Immature natural killer cell (primary cell): ENCODE results near the gene ENTPD3. TPM values are rescaled to one million over a fixed set of nuclear protein-coding genes. Genes with fewer than 3 reads are reported as not detected.

Experiments
- DNase-seq, 3 donors: peaks; one replicate each; pipeline ENCODE4 v3.0.0; 2022; ENCODE audit warnings: mixed read lengths in 1 of 3
- H3K27ac Mint-ChIP-seq, 6 donors: one replicate each; pipeline ENCODE4 v1.8.0; 2020; ENCODE audit warnings: mixed read lengths in 6 of 6, mild to moderate bottlenecking in 5 of 6, inconsistent platforms in 4 of 6, moderate library complexity in 3 of 6
- H3K27me3 Mint-ChIP-seq, 3 donors: one replicate each; pipeline ENCODE4 v1.8.0; 2020 to 2021; ENCODE audit warnings: low read depth in 3 of 3, mild to moderate bottlenecking in 3 of 3, mixed read lengths in 3 of 3, moderate library complexity in 3 of 3, inconsistent platforms in 1 of 3
- H3K36me3 Mint-ChIP-seq, 3 donors: one replicate each; pipeline ENCODE4 v1.8.0; 2020; ENCODE audit warnings: mixed read lengths in 3 of 3, inconsistent platforms in 2 of 3, mild to moderate bottlenecking in 2 of 3
- H3K4me1 Mint-ChIP-seq, 2 donors: one replicate each; pipeline ENCODE4 v1.8.0; 2020; ENCODE audit warnings: inconsistent platforms in 2 of 2, mild to moderate bottlenecking in 2 of 2, mixed read lengths in 2 of 2, moderate library complexity in 1 of 2
- H3K4me3 Mint-ChIP-seq, 5 donors: one replicate each; pipeline ENCODE4 v1.8.0; 2020; ENCODE audit warnings: mild to moderate bottlenecking in 5 of 5, mixed read lengths in 5 of 5, inconsistent platforms in 3 of 5, moderate library complexity in 3 of 5
- H3K9me3 Mint-ChIP-seq, 6 donors: one replicate each; pipeline ENCODE4 v1.8.0; 2020; ENCODE audit warnings: mild to moderate bottlenecking in 6 of 6, mixed read lengths in 6 of 6, inconsistent platforms in 4 of 6, moderate library complexity in 3 of 6
- polyA plus RNA-seq, 3 donors: library from polyadenylated mRNA; unstranded; fragments of 300-500 nt; fragmentation: Illumina TruSeq; gene quantifications; one replicate each; pipeline ENCODE4 v1.2.3, GENCODE V29; 2021

ENTPD3 gene
- polyA plus RNA-seq, 3 donors from 2014 or later, result not detected

DNA sequence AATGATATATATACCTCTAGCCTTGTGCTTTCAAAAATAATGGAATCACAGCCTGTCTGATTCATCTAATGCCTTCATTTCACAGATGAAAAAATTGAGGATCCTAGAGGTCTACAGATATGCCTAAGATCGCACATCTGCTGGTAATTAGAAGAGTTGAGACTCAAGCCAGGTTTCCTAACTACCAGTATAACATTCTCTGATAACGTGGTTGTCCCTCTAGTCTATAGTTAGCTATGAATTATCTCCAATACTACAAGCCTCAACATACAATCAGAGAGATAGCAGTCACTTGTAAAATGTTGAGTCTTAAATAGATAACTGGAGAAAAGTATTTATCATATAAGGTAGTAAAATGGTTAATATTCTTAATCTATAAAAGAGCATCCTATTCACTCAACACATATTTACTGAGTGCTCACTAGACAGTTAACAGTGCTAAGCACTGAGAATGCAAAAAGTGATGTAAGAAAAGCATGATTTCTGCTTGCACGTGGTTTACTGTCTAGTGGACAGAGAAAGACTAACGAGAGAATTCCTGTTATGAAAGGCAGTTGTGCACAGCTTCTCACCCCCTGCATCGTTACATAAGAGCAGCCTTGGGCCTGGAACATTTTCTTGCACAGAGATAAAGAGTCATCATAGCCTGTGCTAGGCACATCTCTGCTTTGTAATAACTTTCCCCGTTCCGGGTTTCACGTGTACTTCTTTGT is 4.9 kb upstream of the ENTPD3 start:
- peaks cover 0 to 3% (median 0%) of the 10 kb centered on the region in 3 donors for H3K36me3 Mint-ChIP-seq
- H3K27ac Mint-ChIP-seq, result no peak overlapping the region
- no peak for DNase-seq
- no peak overlapping the region for H3K4me3 Mint-ChIP-seq
- H3K4me1 Mint-ChIP-seq, result peaks cover 5 to 7% of the 10 kb centered on the region in 2 donors
- H3K9me3 Mint-ChIP-seq, result no peaks in the 10 kb centered on the region
- peaks cover 4 to 10% (median 7%) of the 10 kb centered on the region in 3 donors for H3K27me3 Mint-ChIP-seq

- no peak for DNase-seq
- Mint-ChIP-seq H3K27me3 (peaks cover 4 to 10% (median 7%) of the 10 kb centered on the region in 3 donors), H3K4me1 (peaks cover 6 to 12% of the 10 kb centered on the region in 2 donors), H3K36me3 (peaks cover 0 to 3% (median 0%) of the 10 kb centered on the region in 3 donors), H3K27ac (no peak overlapping the region), H3K4me3 (no peak overlapping the region), H3K9me3 (no peaks in the 10 kb centered on the region)
Observed at GRCh38 chr3:40382617-40382979, 4.4 kb upstream of the ENTPD3 start.

- peaks cover 8 to 9% (median 8%) of the 10 kb centered on the region in 3 donors for H3K27me3 Mint-ChIP-seq
- H3K27ac Mint-ChIP-seq, result no peak overlapping the region
- H3K9me3 Mint-ChIP-seq, result no peaks in the 10 kb centered on the region
- no peak for DNase-seq
- peak overlapping the region in 4 of 5 donors; percentile 56 to 69 (median 62) for H3K4me3 Mint-ChIP-seq
- H3K36me3 Mint-ChIP-seq, result peaks cover 0 to 3% (median 0%) of the 10 kb centered on the region in 3 donors
- peaks cover 6 to 15% of the 10 kb centered on the region in 2 donors for H3K4me1 Mint-ChIP-seq
Observed at GRCh38 chr3:40386213-40386612, 771 bp upstream of the ENTPD3 start.

GRCh38 chr3:40387895-40388254 is 891 bp downstream of the ENTPD3 start:
- H3K9me3 Mint-ChIP-seq, result no peaks in the 10 kb centered on the region
- DNase-seq, result no peak
- peaks cover 6 to 15% of the 10 kb centered on the region in 2 donors for H3K4me1 Mint-ChIP-seq
- peak overlapping the region in 1 of 5 donors; percentile 5 for H3K4me3 Mint-ChIP-seq
- H3K27ac Mint-ChIP-seq, result no peak overlapping the region
- H3K27me3 Mint-ChIP-seq, result peaks cover 8 to 9% (median 8%) of the 10 kb centered on the region in 3 donors
- H3K36me3 Mint-ChIP-seq, result peaks cover 0 to 8% (median 5%) of the 10 kb centered on the region in 3 donors

- no peaks in the 10 kb centered on the region for H3K4me1 Mint-ChIP-seq
- H3K27ac Mint-ChIP-seq, result no peak overlapping the region
- peaks cover 0 to 5% (median 2%) of the 10 kb centered on the region in 3 donors for H3K27me3 Mint-ChIP-seq
- H3K4me3 Mint-ChIP-seq, result no peak overlapping the region
- H3K9me3 Mint-ChIP-seq, result peaks cover 0 to 3% (median 0%) of the 10 kb centered on the region in 6 donors
- H3K36me3 Mint-ChIP-seq, result peaks cover 8 to 26% (median 10%) of the 10 kb centered on the region in 3 donors
- no peak for DNase-seq
Observed at GRCh38 chr3:40396406-40396805, 9.4 kb downstream of the ENTPD3 start.

GRCh38 chr3:40397129-40397528 is 10.1 kb downstream of the ENTPD3 start:
- Mint-ChIP-seq H3K27me3 (peaks cover 0 to 5% (median 2%) of the 10 kb centered on the region in 3 donors), H3K4me1 (no peaks in the 10 kb centered on the region), H3K9me3 (peaks cover 0 to 3% (median 0%) of the 10 kb centered on the region in 6 donors), H3K4me3 (no peak overlapping the region), H3K36me3 (peaks cover 4 to 26% (median 10%) of the 10 kb centered on the region in 3 donors), H3K27ac (no peak overlapping the region)
- DNase-seq, result no peak

- DNase-seq, result no peak
- Mint-ChIP-seq H3K4me1 (no peaks in the 10 kb centered on the region), H3K4me3 (no peak overlapping the region), H3K27me3 (peaks cover 0 to 5% (median 2%) of the 10 kb centered on the region in 3 donors), H3K36me3 (peaks cover 4 to 21% (median 10%) of the 10 kb centered on the region in 3 donors), H3K9me3 (peaks cover 0 to 3% (median 0%) of the 10 kb centered on the region in 6 donors), H3K27ac (no peak overlapping the region)
Observed at GRCh38 chr3:40397912-40398311, 10.9 kb downstream of the ENTPD3 start.

DNA sequence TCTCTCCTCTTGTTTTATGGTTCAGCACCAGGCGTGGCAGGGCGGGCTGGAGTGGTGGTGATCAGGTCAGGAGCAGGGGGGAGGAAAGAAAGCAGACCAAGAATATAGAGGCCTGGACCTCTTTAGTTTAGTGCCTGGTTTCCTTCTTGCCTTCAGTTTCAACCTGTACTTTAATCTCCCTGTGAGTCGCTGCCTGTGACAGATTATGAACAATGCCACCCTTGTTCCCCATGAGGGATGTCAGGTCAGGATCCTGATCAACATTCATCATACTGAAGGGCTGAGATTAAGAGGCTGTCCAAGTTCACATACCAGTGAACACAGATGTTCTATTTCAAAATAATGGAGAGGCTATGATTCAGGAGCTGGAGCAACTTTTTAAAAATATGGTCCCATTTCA is 11.4 kb downstream of the ENTPD3 start:
- Mint-ChIP-seq H3K4me1 (no peaks in the 10 kb centered on the region), H3K27ac (no peak overlapping the region), H3K9me3 (peaks cover 0 to 3% (median 0%) of the 10 kb centered on the region in 6 donors), H3K36me3 (peaks cover 4 to 16% (median 10%) of the 10 kb centered on the region in 3 donors), H3K4me3 (no peak overlapping the region), H3K27me3 (peaks cover 0 to 5% (median 2%) of the 10 kb centered on the region in 3 donors)
- no peak for DNase-seq

- no peaks in the 10 kb centered on the region for H3K36me3 Mint-ChIP-seq
- H3K27ac Mint-ChIP-seq, result no peak overlapping the region
- no peak for DNase-seq
- H3K9me3 Mint-ChIP-seq, result no peaks in the 10 kb centered on the region
- peaks cover 0 to 2% (median 2%) of the 10 kb centered on the region in 3 donors for H3K27me3 Mint-ChIP-seq
- H3K4me1 Mint-ChIP-seq, result no peaks in the 10 kb centered on the region
- no peak overlapping the region for H3K4me3 Mint-ChIP-seq
Observed at GRCh38 chr3:40404591-40405198, 17.7 kb downstream of the ENTPD3 start.

- no peak overlapping the region for H3K4me3 Mint-ChIP-seq
- peaks cover 0 to 2% (median 0%) of the 10 kb centered on the region in 6 donors for H3K9me3 Mint-ChIP-seq
- peaks cover 0 to 4% (median 3%) of the 10 kb centered on the region in 3 donors for H3K36me3 Mint-ChIP-seq
- no peak overlapping the region for H3K27ac Mint-ChIP-seq
- no peak for DNase-seq
- H3K27me3 Mint-ChIP-seq, result peaks cover 2 to 6% (median 2%) of the 10 kb centered on the region in 3 donors
- H3K4me1 Mint-ChIP-seq, result no peaks in the 10 kb centered on the region
Observed at GRCh38 chr3:40407007-40407406, 20.0 kb downstream of the ENTPD3 start.

DNA sequence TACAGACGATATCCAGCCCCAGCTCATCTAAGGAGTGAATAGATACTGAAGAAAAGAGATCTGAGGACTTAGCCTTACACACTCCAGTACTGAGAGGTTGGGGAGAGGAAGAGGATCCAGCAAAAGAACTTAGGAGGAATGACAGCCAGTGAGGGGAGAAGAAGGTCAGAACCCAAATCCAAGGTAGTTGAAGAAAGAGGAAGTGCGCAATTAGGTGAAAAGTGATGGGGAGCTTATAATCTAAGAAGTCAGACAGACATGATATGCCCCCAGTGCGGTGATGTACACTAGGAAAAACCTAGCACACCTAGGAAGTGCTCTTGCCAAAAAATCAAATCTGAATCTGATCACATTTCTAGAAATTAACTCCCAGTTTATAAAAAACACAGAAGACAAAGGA is 20.6 kb downstream of the ENTPD3 start:
- no peak overlapping the region for H3K27ac Mint-ChIP-seq
- H3K27me3 Mint-ChIP-seq, result peaks cover 2 to 8% (median 4%) of the 10 kb centered on the region in 3 donors
- no peaks in the 10 kb centered on the region for H3K4me1 Mint-ChIP-seq
- peaks cover 0 to 4% (median 3%) of the 10 kb centered on the region in 3 donors for H3K36me3 Mint-ChIP-seq
- H3K9me3 Mint-ChIP-seq, result peaks cover 0 to 2% (median 0%) of the 10 kb centered on the region in 6 donors
- DNase-seq, result no peak
- no peak overlapping the region for H3K4me3 Mint-ChIP-seq

DNA sequence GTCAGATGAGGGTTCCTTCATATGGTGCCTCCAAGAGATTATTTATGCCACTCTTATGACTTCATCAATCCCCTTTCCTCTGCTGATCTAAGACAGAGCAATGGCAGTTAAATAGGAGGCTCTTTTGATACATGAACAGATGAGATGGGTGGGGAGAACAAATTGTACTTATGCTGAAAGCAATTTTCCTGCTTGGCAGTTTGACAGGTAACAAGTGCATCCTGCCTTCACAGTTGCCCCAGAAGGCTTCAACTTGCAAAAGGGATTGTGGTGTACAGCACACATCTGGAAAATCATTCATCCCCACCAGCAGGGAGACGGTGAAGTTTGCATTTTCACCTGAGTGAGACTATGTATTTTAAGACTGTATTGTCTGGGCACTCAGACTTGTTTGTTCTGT is 27.3 kb downstream of the ENTPD3 start:
- peaks cover 0 to 14% (median 3%) of the 10 kb centered on the region in 3 donors for H3K36me3 Mint-ChIP-seq
- H3K9me3 Mint-ChIP-seq, result peaks cover 0 to 2% (median 0%) of the 10 kb centered on the region in 6 donors
- no peak overlapping the region for H3K4me3 Mint-ChIP-seq
- peaks cover 2 to 6% (median 5%) of the 10 kb centered on the region in 3 donors for H3K27me3 Mint-ChIP-seq
- no peaks in the 10 kb centered on the region for H3K4me1 Mint-ChIP-seq
- no peak overlapping the region for H3K27ac Mint-ChIP-seq
- no peak for DNase-seq

- Mint-ChIP-seq H3K36me3 (peaks cover 0 to 23% (median 4%) of the 10 kb centered on the region in 3 donors), H3K4me3 (no peak overlapping the region), H3K27ac (no peak overlapping the region), H3K27me3 (peaks cover 0 to 3% (median 0%) of the 10 kb centered on the region in 3 donors), H3K9me3 (no peaks in the 10 kb centered on the region), H3K4me1 (no peaks in the 10 kb centered on the region)
- no peak for DNase-seq
Observed at GRCh38 chr3:40417845-40418543, 31.0 kb downstream of the ENTPD3 start.

DNA sequence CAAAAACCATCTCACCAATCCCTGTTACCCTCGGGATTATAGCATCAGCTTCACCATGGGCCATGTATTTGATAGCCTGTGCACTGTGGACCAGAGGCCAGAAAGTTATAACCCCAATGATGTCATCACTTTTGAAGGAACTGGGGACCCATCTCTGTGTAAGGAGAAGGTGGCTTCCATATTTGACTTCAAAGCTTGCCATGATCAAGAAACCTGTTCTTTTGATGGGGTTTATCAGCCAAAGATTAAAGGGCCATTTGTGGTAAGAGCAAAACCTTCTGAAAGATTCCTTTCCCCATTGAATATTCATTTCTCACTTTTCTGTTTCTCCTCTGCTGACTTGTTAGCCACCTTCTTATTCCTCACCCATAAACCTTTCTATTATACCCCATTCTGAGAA is 35.9 kb downstream of the ENTPD3 start:
- Mint-ChIP-seq H3K4me1 (no peaks in the 10 kb centered on the region), H3K9me3 (no peaks in the 10 kb centered on the region), H3K4me3 (no peak overlapping the region), H3K27me3 (no peaks in the 10 kb centered on the region), H3K36me3 (peaks cover 6 to 23% (median 9%) of the 10 kb centered on the region in 3 donors), H3K27ac (no peak overlapping the region)
- no peak for DNase-seq
